ENCODE results near the gene SIGLEC8.

DNA sequence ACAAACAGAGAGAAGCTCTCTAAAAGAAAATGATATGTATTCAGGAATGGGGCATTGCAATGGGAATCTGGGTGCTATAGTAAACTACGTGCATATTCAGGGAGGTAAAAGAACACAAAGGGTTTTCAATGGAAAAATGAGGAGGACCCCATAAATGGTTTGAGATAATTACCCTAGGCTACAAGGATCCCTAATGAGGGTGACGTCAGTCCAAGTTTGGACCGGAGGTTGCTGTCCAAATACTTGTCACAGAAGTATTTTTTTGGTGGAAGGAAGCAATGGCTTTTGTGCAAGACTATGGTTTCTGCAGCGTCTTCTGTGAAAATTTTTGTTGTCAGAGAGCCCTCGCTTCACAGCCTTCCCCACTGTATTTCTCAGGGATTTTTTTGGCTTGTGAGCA, 19.1 kb upstream of the SIGLEC8 start:
- TF ChIP-seq POLR2A (IDR thresholded peaks at IDR 0.05) (no peak), EP300 (IDR thresholded peaks at IDR 0.05) (no peak)
- TF ChIP-seq, protein P1, sequence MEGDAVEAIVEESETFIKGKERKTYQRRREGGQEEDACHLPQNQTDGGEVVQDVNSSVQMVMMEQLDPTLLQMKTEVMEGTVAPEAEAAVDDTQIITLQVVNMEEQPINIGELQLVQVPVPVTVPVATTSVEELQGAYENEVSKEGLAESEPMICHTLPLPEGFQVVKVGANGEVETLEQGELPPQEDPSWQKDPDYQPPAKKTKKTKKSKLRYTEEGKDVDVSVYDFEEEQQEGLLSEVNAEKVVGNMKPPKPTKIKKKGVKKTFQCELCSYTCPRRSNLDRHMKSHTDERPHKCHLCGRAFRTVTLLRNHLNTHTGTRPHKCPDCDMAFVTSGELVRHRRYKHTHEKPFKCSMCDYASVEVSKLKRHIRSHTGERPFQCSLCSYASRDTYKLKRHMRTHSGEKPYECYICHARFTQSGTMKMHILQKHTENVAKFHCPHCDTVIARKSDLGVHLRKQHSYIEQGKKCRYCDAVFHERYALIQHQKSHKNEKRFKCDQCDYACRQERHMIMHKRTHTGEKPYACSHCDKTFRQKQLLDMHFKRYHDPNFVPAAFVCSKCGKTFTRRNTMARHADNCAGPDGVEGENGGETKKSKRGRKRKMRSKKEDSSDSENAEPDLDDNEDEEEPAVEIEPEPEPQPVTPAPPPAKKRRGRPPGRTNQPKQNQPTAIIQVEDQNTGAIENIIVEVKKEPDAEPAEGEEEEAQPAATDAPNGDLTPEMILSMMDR (IDR thresholded peaks at IDR 0.05): no peak
